Memory B cell (primary cell): ENCODE data around the gene LYST.
"Not testable (repeated sequence)": the region's sequence is repeated elsewhere in the genome, so short reads cannot be mapped to it uniquely, and the experiment has no call there.

Experiments
- ATAC-seq: fragments of 150-1000 bp; cut with Tn5 transposase; 2 replicates; pipeline ENCODE4 v1.10.0; 2021; ENCODE audit warnings: low read depth, mild to moderate bottlenecking, moderate library complexity
- DNase-seq, 2 donors: peaks; one replicate each; pipeline ENCODE4 v3.0.0; 2022; ENCODE audit warnings: low spot score in 2 of 2
- H3K27ac Mint-ChIP-seq: one replicate; pipeline ENCODE4 v1.8.0; 2022; ENCODE audit warnings: mild to moderate bottlenecking, moderate library complexity, mixed read lengths
- H3K27me3 Mint-ChIP-seq: one replicate; pipeline ENCODE4 v1.8.0; 2022; ENCODE audit warnings: mixed read lengths
- H3K36me3 Mint-ChIP-seq: one replicate; pipeline ENCODE4 v1.8.0; 2022; ENCODE audit warnings: mild to moderate bottlenecking, mixed read lengths
- H3K4me1 Mint-ChIP-seq: one replicate; pipeline ENCODE4 v1.8.0; 2022; ENCODE audit warnings: mixed read lengths
- H3K4me3 Mint-ChIP-seq: one replicate; pipeline ENCODE4 v1.8.0; 2022; ENCODE audit warnings: mild to moderate bottlenecking, moderate library complexity, mixed read lengths
- H3K9me3 Mint-ChIP-seq: one replicate; pipeline ENCODE4 v1.8.0; 2022; ENCODE audit warnings: mixed read lengths

LYST gene

DNA sequence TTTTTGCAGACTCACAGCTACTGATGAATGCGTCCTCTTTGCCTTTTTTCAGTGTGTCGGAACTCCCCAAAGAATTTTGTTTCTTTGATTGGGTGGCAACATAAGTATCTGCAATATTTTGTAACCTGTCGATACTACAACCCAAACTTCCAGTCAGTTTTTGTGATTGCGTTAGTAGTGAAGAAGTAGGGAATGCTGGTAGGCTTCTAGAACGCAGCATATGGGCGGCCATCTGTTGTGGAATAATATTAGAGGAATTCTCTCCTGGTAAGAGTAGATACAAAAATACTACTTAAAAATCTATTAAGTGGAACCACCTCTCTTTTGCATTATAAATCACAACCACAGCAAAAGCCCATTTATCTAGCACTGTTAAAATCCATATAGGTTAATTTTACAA, 107.4 kb downstream of the LYST start:
- no peak for ATAC-seq
- H3K27me3 Mint-ChIP-seq: no peaks in the 10 kb centered on the region
- H3K27ac Mint-ChIP-seq: no peak overlapping the region
- no peaks in the 10 kb centered on the region for H3K4me1 Mint-ChIP-seq
- peaks cover 28% of the 10 kb centered on the region for H3K36me3 Mint-ChIP-seq
- no peak for DNase-seq
- H3K4me3 Mint-ChIP-seq: no peak overlapping the region
- no peaks in the 10 kb centered on the region for H3K9me3 Mint-ChIP-seq

DNA sequence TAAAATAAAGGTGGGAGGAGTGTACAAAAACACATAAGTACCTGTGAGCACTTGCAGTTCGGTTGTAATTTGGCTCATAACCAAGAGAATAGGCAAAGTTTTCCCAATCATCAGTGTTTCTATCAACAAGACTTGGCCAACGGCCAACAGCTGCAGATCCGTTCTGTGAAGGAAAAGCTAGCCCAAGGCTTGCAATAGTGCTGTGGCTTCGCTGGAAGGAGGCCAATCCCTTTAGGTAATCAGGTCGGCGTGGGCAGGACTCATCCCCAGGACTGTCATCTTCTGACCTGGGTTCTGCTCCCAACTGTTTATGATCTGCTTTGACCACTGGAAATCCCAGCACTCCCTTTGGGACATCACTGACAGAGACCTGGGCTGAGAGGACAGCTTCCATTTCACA, 107.8 kb downstream of the LYST start:
- no peak for ATAC-seq
- no peaks in the 10 kb centered on the region for H3K27me3 Mint-ChIP-seq
- DNase-seq: no peak
- peaks cover 28% of the 10 kb centered on the region for H3K36me3 Mint-ChIP-seq
- no peak overlapping the region for H3K27ac Mint-ChIP-seq
- no peaks in the 10 kb centered on the region for H3K9me3 Mint-ChIP-seq
- no peak overlapping the region for H3K4me3 Mint-ChIP-seq
- no peaks in the 10 kb centered on the region for H3K4me1 Mint-ChIP-seq

DNA sequence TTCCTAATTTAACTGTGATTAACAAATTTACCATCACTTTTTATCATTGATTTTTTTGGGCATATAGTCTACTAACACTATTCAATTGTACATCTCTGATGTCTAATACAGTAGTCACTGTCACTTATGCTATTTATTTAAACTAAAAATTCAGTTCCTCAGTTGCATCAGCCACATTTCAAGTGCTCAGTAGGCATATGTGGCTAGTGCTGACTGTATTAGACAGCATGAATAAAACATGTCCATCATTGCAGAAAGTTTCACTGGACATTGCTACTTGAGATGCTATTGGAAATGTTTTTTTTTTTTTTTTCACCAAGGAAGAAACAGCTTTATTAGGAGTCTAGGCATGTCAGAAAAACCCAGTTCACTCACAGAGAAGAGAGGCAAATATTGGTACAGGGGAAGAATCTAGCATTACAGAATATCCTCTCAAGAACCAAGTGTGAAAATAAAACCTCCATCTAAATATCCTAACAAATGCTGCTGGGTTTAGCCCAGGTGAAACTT, 109.1 kb downstream of the LYST start:
- no peaks in the 10 kb centered on the region for H3K27me3 Mint-ChIP-seq
- no peak overlapping the region for H3K27ac Mint-ChIP-seq
- H3K9me3 Mint-ChIP-seq: no peaks in the 10 kb centered on the region
- no peaks in the 10 kb centered on the region for H3K4me1 Mint-ChIP-seq
- ATAC-seq (no peak), DNase-seq (no peak)
- no peak overlapping the region for H3K4me3 Mint-ChIP-seq
- H3K36me3 Mint-ChIP-seq: peaks cover 26% of the 10 kb centered on the region

DNA sequence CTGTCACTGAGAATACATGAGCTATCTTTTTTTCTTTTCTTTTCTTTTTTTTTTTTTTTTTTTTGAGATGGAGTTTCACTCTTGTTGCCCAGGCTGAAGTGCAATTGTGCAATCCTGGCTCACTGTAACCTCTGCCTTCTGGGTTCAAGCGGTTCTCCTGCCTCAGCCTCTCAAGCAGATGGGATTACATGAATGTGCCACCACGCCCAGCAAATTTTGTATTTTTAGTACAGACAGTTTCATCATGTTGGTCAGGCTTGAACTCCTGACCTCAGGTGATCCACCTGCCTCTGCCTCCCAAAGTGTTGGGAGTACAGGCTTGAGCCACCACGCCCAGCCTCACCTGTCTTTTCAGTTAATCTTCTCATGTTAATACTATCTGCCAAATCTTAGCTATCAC, 112.5 kb downstream of the LYST start:
- H3K9me3 Mint-ChIP-seq, H3K4me3 Mint-ChIP-seq, H3K4me1 Mint-ChIP-seq, H3K27ac Mint-ChIP-seq, ATAC-seq, DNase-seq, H3K27me3 Mint-ChIP-seq: not testable (repeated sequence)
- peaks cover 18% of the 10 kb centered on the region for H3K36me3 Mint-ChIP-seq

DNA sequence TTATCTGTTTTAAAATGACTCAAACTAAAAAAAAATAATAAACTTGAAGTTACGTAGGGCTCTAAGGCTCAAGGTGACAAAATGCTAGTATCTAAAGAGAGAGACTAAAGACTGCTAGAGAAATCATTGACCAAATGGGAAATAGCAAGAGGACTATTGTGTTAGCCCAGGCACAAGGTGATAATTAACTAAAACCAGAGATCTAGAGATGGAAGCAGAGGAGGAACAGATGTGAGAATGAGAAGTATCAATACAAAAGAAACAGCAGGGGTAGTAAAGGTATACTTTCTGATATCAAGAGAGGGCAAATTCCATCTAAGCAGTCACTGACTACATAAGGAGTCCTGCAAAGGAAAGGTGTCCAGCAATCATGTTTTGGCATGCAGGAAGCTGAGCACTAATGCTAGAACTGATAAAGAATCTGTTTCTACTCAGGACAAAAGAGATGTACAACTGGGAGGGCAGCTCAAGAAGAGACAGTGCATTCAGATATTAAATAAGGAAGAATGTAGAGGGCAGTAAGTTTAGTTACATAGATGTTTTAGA, 116.9 kb downstream of the LYST start:
- ATAC-seq (no peak), DNase-seq (no peak)
- Mint-ChIP-seq H3K27ac (peak overlapping the region; percentile 35), H3K27me3 (no peaks in the 10 kb centered on the region), H3K9me3 (no peaks in the 10 kb centered on the region), H3K4me3 (no peak overlapping the region), H3K36me3 (peaks cover 20% of the 10 kb centered on the region), H3K4me1 (no peaks in the 10 kb centered on the region)

DNA sequence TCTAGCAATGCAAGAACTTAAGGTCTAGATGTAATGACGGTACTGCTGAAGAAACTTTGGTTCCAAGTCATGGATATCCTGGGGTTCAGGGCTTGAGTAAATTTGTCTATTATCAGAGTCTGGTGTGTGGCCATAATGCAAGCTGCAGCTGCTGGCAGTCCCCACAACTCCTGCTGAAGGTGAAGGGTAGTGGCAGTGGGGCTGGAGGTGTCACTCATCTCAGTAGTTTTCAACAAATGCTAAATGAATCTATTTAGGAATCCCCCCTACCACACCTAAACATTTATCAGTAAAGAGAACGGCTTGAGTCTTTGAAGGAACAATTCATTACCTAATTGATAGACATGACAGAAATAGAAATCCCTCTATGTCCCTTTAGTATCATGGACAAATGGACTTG, 118.0 kb downstream of the LYST start:
- no peak for DNase-seq
- H3K9me3 Mint-ChIP-seq: no peaks in the 10 kb centered on the region
- H3K27ac Mint-ChIP-seq: no peak overlapping the region
- no peaks in the 10 kb centered on the region for H3K27me3 Mint-ChIP-seq
- no peak for ATAC-seq
- H3K4me3 Mint-ChIP-seq: no peak overlapping the region
- H3K4me1 Mint-ChIP-seq: no peaks in the 10 kb centered on the region
- H3K36me3 Mint-ChIP-seq: peaks cover 18% of the 10 kb centered on the region

DNA sequence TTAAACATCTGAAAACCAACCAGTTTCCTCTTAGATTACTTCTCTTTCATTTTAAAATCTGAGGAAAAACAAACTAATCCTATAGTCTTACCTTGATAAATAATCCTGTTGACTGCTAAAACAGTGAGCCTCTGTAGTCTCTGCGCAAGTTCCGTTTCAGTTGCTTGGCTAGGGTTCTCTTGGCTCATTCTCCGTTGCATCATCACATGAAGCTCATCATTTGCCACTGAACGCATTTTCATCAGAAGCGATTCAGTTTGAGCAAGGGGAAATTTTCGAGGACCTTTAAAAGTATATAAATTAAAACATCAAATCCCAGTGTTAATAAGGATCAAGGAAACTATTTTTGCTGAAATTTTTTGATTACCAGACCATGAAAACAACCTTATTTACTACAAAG, 120.5 kb downstream of the LYST start:
- Mint-ChIP-seq H3K27me3 (no peaks in the 10 kb centered on the region), H3K4me3 (no peak overlapping the region), H3K4me1 (no peaks in the 10 kb centered on the region), H3K27ac (no peak overlapping the region), H3K36me3 (peaks cover 29% of the 10 kb centered on the region), H3K9me3 (no peaks in the 10 kb centered on the region)
- DNase-seq: no peak
- no peak for ATAC-seq

DNA sequence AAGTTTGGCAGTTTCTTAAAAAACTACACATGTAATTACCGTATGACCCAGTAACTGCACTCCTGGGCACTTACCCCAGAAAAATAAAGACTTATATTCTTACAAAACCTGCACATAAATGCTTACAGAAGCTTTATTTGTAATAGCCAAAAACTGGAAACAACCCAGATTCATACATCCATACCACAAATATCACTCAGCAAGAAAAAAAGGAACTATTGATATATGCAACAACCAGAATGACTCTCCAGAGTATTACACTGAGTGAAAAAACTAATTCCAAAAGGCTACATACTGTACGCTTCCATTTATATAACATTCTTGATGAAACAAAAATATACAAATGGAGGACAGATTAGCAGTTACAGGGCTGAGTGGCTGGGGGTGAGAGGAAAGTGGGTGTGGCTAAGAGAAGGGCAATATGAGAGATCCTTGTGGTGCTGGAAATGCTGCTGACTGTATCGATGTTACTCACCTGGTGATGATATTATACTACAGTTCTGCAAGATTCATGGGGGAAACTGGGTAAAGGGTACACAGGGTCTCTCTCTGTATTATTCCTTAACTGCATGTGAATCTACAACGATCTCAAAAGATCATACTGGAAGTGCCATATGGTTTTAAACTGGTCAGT, 121.1 kb downstream of the LYST start:
- Mint-ChIP-seq H3K27ac (peak overlapping the region; percentile 26), H3K36me3 (peaks cover 28% of the 10 kb centered on the region), H3K9me3 (no peaks in the 10 kb centered on the region), H3K27me3 (no peaks in the 10 kb centered on the region), H3K4me3 (no peak overlapping the region), H3K4me1 (no peaks in the 10 kb centered on the region)
- ATAC-seq (no peak), DNase-seq (no peak)

DNA sequence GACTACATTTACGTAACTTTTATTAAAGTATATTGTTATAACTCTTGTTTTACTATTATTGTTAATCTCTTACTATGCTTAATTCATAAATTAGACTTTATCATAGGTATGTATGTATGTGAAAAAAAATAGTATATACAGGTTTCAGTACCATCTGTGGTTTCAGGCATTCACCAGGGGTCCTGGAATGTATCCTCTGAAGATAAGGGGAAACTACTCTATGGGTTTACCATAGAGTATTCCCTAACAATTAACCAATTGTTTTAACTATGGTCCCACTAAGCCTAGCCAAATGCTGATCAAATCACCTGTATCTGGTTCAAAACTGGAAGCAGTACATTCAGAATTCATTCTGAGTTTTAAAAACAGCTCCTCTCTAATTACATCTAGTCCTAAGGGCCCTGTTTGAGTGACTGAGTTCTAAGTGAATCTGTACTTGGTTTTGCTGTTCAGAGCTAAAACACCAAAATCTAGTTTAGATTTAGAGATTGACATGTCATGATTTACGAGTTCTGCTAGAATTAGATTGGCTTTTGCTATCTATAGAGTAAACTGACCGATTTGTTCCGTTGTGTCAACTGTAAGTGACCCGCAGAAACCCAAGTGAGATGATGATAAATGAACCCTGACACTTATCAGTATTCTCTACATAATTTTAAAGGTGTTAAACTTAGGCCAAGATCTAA, 123.6 kb downstream of the LYST start:
- no peaks in the 10 kb centered on the region for H3K9me3 Mint-ChIP-seq
- H3K36me3 Mint-ChIP-seq: peaks cover 46% of the 10 kb centered on the region
- ATAC-seq (no peak), DNase-seq (no peak)
- no peak overlapping the region for H3K27ac Mint-ChIP-seq
- H3K27me3 Mint-ChIP-seq: no peaks in the 10 kb centered on the region
- H3K4me3 Mint-ChIP-seq: no peak overlapping the region
- H3K4me1 Mint-ChIP-seq: no peaks in the 10 kb centered on the region

DNA sequence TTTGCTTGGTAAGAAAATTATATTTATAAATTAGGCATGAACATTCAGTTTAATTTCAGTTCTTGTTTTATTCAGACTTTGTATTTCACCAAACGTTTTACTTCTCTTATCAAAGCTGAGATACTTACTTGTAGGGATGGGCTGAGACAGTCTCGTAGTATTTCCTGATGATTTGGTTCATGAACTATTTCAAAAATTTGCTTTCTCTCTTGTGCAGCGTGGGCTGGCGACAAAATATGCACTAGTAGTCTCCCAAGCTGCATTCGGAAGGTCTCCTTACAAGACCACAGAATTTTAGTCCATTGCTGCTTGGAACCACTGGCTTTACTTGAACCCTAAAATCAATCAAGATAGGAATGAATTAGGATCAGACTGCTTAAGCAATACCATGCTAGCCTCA, 125.4 kb downstream of the LYST start:
- no peak for DNase-seq
- H3K4me3 Mint-ChIP-seq: no peak overlapping the region
- peaks cover 46% of the 10 kb centered on the region for H3K36me3 Mint-ChIP-seq
- H3K9me3 Mint-ChIP-seq: no peaks in the 10 kb centered on the region
- no peak for ATAC-seq
- H3K4me1 Mint-ChIP-seq: no peaks in the 10 kb centered on the region
- peak overlapping the region; percentile 20 for H3K27ac Mint-ChIP-seq
- H3K27me3 Mint-ChIP-seq: no peaks in the 10 kb centered on the region

DNA sequence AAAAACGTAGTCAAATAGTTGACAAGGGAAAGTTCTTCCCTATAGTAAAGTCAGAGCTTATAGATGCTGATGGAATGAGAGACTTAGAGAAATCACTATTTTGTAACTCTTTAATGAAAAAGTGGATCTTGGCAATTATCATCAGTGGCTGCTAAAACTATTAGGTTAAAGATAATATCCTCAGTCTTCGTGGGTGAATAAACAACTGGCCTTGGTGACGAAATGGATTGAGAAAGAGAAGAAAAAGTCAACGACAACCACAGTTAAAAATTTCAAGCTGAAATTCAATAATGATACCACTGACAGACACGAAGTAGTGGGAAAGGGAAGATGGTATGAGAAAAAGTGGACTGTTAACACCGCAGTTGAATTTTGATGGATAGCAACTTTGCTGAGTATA, 127.1 kb downstream of the LYST start:
- no peaks in the 10 kb centered on the region for H3K4me1 Mint-ChIP-seq
- ATAC-seq: no peak
- no peak overlapping the region for H3K4me3 Mint-ChIP-seq
- H3K27me3 Mint-ChIP-seq: no peaks in the 10 kb centered on the region
- no peak overlapping the region for H3K27ac Mint-ChIP-seq
- no peak for DNase-seq
- H3K9me3 Mint-ChIP-seq: no peaks in the 10 kb centered on the region
- peaks cover 41% of the 10 kb centered on the region for H3K36me3 Mint-ChIP-seq

DNA sequence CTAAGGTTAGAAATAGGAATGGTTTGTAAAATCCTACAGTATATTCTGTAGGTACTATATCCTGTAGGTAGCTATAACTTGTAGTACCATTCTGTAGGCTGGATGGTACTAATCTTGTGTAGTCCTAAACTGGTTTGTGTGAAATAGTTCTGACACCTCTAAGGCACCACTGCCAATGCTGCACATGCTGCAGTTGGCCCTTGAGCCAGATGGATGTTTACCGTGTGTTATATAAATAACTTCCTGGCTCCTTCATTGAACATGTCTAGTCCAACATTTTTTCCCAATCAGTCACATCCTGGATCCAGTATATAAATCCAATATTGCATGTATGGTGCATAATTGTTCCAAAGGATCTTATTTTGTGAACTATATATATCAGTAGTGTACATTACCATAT, 127.6 kb downstream of the LYST start:
- DNase-seq (no peak), ATAC-seq (no peak)
- Mint-ChIP-seq H3K4me1 (no peaks in the 10 kb centered on the region), H3K27ac (no peak overlapping the region), H3K9me3 (no peaks in the 10 kb centered on the region), H3K27me3 (no peaks in the 10 kb centered on the region), H3K4me3 (no peak overlapping the region), H3K36me3 (peaks cover 39% of the 10 kb centered on the region)

DNA sequence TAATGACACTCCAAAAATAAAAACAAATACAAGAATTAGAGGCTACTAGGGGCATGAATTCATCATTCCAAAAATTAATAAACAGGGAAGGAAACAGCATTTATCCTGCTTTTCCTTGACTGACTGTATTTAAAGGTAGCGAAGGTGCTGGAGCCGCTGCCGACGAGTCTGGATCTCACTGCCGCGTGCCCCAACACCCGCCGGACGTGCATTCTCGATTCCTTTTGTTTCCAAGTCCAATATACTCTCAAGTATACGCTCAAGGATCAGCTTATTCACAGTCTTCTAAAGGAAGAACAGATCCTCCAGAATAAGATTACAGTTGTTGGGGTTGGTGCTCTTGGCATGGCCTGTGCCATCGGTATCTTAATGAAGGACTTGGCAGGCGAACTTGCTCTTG, 129.0 kb downstream of the LYST start:
- Mint-ChIP-seq H3K4me1 (no peaks in the 10 kb centered on the region), H3K4me3 (no peak overlapping the region), H3K27ac (no peak overlapping the region), H3K36me3 (peaks cover 41% of the 10 kb centered on the region), H3K27me3 (no peaks in the 10 kb centered on the region), H3K9me3 (no peaks in the 10 kb centered on the region)
- DNase-seq (no peak), ATAC-seq (no peak)

DNA sequence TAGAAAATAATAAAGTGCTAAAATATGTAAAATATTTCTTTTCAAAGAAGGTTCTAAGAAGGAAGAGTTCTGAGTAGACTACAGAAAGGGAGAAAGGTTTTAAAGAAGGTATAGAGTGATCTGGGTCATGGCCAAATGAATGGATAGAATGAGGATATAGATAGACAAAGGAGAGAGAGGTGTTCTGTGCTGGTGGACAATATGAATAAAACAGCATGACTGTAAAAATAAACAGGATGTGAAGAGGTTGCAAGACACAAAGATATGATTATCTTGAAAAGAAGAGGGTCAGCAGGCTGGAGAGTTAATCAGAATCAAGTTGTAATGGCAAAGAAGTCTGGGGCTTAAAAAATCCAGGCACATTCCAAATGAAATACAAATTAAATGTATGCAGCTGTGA, 130.4 kb downstream of the LYST start:
- H3K4me3 Mint-ChIP-seq: no peak overlapping the region
- DNase-seq (no peak), ATAC-seq (no peak)
- H3K27me3 Mint-ChIP-seq: no peaks in the 10 kb centered on the region
- no peaks in the 10 kb centered on the region for H3K9me3 Mint-ChIP-seq
- peaks cover 32% of the 10 kb centered on the region for H3K36me3 Mint-ChIP-seq
- H3K27ac Mint-ChIP-seq: no peak overlapping the region
- H3K4me1 Mint-ChIP-seq: no peaks in the 10 kb centered on the region

DNA sequence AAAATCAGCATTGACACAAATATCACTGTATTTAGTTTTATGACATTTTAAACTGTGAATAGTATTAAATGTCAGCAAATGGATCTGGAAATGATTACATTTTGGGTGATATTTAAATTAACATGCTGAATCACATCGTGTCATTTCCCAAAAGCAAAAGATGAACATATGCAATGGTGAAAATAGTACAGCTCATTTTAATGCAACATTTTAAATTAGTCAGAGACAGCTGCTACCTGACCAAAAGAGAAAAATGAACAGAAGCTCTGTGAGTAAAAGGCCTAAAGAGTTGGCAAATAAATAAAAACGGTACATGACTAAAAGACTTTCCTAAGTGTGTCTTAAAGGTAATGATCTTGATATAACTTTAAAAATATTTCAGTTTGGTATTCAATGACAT, 131.1 kb downstream of the LYST start:
- no peak for DNase-seq

More for the DNA sequence above, 131.1 kb downstream of the LYST start:
- no peak overlapping the region for H3K27ac Mint-ChIP-seq
- peaks cover 29% of the 10 kb centered on the region for H3K36me3 Mint-ChIP-seq
- no peaks in the 10 kb centered on the region for H3K9me3 Mint-ChIP-seq
- H3K4me3 Mint-ChIP-seq: no peak overlapping the region
- no peaks in the 10 kb centered on the region for H3K27me3 Mint-ChIP-seq
- no peak for ATAC-seq
- H3K4me1 Mint-ChIP-seq: no peaks in the 10 kb centered on the region
